OCI-M2 (cell line): Measurements from ENCODE around the gene KLK8.
"Not testable (repeated sequence)": the region's sequence is repeated elsewhere in the genome, so short reads cannot be mapped to it uniquely, and the experiment has no call there.

Experiments
- DNase-seq: peaks from one replicate; lab custom pipeline; 2025; ENCODE audit not compliant: unreplicated experiment; lab: John Stamatoyannopoulos, UW

The KLK8 gene

DNA sequence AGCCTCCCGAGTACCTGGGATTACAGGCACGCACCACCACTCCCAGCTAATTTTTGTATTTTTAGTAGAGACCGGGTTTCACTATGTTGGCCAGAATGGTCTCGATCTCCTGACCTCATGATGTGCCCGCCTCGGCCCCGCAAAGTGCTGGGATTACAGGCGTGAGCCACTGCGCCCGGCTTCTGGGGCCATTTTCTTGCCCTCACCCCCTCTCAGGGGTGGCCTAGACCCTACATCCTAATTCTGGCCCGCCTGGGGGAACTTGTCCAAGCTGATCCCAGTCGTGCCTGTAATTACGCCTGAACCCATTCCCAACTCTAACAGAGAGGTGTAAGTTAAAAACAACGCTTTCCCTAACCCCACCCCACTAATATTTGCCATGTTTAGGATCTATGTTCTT, 17.0 kb downstream of the KLK8 start:
- DNase-seq: not testable (repeated sequence)

DNA sequence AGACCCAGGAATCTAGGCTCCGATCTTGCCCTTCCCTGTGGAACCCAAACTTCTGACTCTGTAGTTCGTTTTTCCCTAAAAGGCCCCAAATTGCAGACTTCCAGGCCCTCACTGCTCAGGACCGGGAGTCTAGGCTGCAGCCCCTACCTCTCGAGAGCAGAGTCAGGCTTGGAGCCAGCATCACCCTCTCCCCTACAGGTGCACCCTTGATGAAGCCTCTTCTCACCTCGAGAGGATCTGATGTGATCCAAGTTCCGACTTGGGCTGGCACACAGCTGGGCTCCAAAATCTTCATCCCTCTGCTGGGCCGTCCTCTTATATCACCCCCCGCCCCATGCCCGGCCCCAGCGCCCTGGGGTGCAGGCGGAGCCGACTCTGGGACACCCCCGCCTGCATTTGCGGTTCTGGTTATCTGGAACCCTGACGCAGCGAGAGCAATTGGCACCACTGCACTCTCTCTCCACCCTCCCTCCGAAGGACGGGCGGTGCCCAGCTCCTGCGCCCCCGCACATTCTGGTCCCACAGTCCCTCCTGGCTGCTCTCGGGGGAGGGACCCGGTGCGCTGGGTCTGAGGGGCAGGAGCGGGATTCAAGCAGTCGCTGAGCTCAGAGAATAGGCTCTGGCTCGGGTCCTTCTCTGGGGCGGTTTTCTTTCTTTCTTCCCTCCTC, 17.6 kb downstream of the KLK8 start, which contains the start of gene KLK7:
Gene KLK7 (minus strand): TSS at position 293 of the 668 bp plus-strand sequence. CDS start 1,518 bp downstream, outside the sequence.
- DNase-seq: no peak

DNA sequence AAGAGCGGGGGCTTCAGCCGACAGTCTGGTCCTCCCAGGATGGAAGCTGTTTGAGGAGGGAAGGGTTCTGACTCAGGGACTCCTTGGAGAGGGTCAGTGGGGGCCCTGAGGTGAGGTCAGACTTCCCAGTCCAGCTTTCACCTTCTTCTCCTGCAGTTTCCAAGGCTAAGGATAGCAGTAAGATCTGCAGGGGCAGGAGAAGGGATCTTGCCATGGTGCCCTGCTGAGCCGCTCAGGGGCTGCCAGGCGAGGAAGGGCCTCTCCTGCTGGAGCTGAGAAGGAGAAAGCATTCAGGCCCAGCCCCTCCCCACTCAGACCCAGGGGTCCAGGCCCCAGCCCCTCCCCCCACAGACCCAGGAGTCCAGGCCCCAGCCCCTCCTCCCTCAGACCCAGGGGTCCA, 19.2 kb downstream of the KLK8 start:
- DNase-seq: no peak

DNA sequence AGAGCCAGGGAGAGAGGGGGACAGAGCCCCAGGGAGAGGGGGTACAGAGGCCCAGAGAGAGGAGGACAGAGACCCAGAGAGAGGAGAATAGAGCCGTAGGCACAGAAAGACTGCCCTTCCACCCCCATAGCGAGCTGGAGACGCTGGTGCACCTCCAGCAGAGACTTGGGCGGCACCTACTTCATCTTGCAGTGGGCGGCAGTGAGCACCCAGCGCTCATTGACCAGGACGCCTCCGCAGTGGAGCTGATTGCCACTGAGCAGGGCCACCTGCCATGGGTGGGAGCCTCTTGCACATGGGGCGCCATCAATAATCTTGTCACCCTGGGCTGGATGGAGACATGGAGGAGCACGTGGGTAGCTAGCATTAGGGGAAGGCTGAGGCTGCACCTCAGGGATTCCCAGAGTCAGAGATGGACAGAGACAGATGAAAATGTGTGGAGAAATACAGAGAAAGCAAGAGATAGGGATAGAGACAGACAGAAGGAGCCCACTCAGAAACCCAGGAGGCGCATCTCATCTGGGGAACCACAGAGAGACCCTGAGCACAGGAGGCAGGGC, 19.7 kb downstream of the KLK8 start:
- no peak for DNase-seq

DNA sequence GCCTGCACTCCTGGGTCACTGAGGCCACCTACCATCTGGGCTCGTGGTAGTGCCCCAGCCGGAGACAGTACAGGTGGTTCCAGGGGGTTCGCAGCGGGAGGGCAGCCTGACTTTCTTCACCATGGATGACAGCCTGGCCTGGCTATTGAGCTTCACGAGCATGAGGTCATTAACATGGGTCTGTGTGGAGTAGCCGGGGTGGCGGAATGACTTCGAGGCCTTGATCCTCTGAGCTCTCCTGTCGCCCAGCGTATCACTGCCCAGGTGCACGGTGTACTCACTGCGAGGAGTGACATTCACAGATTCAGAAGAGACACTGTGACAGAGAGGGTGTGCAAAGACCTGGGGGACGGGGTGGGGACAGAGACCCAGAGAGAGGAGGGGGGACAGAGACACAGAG, 21.2 kb downstream of the KLK8 start:
- no peak for DNase-seq

DNA sequence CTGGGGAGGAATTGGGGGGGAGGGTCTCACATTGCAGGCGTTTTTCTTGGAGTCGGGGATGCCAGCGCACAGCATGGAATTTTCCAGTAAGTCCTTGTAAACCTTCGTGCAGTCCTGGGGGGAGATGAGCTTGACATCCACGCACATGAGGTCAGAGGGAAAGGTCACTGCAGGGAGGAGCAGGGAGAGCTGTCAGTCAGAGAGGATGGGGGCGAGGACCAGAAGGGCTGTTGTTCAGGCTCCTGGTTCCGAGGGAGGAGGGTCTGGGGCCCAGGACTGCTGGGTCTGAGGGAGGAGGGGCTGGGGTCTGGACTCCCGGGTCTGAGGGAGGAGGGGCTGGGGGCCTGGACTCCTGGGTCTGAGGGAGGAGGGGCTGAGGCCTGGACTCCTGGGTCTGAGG, 21.6 kb downstream of the KLK8 start:
- no peak for DNase-seq

DNA sequence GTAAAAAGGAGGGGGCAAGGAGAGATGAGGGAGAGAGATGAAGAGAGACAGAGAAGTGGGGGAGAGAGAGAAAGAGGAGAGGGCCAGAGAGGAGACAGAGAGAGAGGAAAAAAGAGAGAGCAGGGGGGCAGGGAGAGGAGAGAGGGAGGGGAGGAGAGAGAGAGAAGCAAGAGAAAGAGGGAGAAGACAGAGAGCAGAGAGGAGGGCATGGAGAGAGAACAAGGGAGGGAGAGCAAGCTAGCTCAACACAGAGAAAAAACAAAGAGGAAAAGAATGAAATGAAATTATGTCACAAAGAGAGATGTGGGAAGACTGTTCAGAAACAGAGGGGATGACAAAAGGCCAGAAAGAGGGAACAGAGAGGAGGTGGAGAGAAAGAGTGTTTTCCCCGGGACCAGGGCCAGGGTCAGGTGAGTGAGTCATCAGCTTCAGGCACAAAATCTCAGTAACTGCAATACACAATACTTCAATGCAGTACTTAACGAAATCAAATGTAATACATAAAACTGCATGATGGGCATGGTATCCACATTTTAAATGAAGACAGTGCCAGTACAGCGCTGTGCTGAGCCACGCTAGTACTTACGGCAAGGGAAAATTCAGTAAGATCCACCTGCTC, 22.5 kb downstream of the KLK8 start:
- DNase-seq: no peak

DNA sequence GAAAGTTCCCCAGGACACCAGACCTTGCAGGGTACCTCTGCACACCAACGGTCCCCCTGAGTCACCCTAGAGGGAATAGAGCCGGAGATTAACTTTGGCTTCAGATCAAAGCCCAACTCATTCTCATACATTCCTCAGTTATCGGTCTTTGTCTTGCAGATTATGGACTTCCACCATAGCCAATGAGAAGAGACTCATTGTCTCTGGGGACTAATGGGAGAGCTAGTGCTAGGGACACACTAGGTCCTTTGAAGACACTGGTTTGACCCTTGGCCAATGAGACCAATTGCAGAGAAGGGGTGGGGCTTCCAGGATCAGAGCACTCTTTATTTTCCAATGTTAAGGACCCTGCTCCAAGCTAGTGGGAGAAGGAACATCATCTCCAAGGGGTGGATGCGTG, 23.8 kb downstream of the KLK8 start:
- no peak for DNase-seq

DNA sequence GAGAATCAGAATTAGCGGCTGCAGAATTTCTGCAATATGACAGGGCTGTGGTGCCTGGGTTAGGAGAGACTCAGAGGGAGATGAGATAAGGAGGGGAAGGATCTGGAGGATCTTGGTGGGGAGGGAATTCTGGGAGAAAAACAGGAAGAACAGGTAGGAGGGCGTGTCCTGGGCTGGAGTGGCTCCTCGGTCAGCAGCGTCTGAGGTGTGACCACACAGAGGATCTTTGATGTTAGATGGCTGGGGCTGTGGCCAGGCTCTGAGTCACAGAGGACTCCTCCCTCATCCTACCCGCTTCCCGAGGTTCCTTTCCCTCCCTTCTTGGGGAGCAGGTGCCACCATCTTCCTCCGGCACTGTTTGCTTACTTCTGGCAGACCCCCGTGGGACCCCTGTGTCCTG, 25.6 kb downstream of the KLK8 start:
- DNase-seq: no peak

DNA sequence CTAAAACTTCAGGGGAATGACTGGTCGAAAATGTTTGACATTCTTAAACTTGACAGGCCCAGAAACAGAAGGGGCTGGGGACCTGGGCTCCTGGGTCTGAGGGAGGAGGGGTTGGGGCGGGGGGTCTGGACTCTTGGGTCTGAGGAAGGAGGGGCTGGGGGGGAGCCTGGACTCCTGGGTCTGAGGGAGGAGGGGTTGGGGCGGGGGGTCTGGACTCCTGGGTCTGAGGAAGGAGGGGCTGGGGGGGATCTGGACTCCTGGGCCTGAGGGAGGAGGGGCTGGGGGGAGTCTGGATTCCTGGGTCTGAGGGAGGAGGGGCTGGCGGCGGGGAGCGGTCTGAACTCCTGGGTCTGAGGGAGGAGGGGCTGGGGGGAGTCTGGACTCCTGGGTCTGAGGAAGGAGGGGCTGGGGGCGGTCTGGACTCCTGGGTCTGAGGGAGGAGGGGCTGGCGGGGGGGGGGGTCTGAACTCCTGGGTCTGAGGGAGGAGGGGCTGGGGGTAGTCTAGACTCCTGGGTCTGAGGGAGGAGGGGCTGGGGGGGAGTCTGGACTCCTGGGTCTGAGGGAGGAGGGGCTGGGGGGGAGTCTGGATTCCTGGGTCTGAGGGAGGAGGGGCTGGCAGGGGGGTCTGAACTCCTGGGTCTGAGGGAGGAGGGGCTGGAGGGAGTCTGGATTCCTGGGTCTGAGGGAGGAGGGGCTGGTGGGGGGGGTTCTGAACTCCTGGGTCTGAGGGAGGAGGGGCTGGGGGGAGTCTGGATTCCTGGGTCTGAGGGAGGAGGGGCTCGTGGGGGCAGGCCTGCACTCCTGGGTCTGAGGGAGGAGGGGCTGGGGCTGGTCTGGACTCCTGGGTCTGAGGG, 26.5 kb downstream of the KLK8 start:
- no peak for DNase-seq

DNA sequence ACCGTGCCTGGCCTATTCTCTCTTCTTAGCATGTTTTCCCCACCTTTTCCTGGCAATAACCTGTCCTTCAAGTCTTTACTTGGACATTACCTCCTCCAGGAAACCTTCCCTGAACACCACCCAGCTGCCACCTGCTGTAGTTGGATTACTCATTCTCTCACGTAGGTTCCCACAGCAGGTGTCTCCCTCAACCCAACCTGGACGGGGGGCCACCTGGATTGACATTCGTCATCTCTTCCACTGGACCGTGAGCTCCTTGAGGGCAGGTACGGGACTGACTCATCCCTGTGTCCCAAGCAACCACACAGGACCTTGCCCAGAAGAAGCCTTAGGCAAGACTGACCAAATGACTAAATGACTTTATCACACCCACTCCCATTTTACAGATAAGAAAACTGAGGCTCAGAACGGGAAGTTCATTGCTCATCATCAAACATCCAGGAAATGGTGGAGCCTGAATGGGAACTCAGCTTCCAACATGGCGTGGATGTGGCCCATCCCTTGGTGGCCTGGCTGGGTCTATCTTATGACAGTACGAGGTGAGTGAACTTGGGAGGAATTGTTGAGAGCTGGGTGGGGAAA, 28.5 kb downstream of the KLK8 start:
- no peak for DNase-seq

DNA sequence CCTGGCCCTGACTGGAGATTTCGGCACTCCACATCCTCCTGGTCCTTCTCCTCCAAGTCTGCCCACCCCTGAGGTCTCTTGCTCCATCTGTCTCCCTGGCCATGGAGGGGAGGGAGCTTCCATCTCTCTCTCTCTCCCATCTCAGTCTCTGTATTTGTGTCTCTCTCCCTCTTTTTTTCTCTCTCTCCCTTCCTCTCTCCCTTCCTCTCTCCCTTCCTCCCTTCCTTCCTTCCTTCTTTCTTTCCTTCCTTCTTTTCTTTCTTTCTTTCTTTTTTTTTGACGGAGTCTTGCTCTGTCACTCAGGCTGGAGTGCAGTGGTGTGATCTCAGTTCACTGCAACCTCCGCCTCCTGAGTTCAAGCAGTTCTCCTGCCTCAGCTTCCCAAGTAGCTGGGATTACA, 31.6 kb downstream of the KLK8 start:
- DNase-seq: not testable (repeated sequence)

DNA sequence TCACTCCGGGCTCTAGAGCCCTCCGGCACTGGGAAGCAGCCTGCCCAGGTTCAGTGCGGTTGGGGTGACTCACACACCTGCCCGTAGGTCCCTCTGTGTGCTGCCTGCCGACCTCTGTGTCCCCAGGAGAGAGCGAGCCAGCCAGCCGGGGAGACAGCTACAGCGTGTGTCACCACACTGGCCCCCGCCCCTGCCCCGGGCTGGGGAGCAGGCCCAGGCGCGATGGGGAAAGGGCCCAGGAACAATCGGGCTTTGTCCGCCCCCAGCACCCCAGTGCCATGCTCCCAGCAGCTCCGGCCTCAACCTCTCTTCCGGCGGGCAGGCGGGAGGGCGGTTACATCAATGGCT, 32.0 kb downstream of the KLK8 start, which contains the start of gene KLK6:
Gene KLK6 (minus strand): TSS at position 179 of the 348 bp plus-strand sequence. CDS start 1,487 bp downstream, outside the sequence.
- no peak for DNase-seq

DNA sequence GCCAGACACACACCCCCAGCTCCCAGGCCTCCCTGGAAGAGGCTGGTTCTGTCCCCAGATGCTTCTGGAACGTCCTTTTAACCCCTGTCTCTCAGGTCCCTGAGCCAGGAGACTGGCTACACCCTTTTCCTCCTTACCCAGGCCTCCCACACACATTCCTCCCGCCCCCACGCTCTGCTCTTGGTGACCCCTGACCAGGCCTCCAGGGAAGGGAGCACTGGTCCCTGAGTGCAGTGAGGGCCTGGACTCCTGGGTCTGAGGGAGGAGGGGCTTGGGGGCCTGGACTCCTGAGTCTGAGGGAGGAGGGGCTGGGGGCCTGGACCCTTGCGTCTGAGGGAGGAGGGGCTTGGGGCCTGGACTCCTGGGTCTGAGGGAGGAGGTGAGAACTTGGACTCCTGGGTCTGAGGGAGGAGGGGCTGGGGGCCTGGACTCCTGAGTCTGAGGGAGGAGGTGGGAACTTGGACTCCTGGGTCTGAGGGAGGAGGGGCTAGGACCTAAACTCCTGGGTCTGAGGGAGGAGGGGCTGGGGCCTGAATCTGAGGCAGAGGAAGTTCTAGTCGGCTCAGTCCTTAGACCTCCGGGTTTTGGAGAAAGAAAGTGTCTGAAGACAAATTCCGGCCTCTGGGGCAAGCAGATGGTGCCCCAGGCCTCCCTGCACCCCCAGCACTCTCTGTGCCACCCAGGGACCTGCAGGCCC, 32.5 kb downstream of the KLK8 start:
- DNase-seq: no peak

DNA sequence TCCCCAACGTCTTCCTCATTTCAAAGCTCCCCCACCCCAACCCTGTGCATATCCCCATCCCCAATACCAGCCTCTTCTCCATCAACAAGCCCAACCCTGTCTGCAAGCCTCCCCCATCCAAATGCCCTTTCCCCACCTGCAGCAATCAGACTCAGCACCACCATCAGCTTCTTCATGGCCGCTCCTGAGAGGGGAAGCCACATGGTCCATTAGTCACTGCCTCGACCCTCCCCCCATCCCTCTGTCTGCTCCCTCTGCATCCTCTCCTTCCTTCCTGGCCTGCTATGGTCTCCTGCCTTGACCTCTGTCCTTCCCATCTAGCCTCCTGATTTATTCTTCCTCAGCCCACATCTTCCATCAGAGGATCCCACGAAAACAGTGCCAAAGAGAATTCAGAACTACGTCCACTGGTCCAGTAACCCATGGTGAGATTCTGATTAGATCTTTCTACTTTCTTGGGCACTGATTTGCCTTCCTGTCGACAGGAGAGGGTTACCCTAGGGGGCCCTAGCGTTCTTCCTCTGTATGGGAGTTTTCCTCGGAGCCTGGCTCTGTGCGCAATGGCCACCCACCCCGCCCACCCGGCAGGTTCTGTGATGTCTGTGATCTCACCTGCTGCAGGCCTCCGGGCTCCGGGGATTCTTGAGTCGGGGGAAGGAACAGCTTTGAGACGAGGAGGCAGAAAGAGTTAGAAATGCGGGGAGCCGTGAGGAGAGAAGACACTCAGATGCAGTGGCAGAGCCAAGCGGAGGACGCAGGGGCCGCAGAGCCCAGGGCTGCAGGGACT, 33.3 kb downstream of the KLK8 start:
- no peak for DNase-seq

DNA sequence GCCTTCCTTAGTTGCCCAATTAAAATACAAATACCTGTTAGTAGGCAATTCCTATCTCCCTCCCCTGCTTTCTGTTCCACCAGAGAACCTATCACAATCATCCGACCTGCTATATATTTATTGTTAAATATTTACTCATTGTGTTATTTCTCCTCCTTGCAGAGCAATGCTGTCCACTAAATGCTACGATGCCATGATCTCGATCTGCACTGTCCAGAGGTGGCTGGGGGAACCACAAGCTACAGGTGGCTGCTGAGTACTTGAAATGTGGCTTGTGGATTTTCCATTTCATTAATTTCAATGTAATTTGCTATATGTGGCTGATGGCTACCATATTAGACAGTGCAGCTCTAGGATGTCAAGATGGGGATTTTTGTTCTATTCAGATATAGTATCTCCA, 37.1 kb downstream of the KLK8 start:
- no peak for DNase-seq

DNA sequence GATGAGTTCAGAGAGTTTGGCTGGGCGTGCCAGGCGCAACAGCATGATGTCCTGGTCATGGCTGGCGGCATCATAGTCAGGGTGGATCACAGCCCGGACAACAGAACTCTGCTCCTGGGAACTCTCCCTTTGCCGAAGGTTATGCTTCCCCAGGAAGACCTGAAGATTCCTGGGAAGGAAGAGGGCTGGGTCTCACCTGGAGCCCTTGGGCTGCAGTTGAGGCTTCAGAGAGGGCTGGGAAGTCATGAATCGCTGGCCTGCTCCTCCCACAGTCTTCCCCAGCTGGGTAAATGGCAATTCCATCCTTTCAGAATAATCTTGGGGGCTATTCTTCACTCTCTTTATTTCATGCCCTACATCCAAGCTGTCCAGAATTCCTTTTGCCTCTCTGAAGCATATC, 38.0 kb downstream of the KLK8 start:
- no peak for DNase-seq

DNA sequence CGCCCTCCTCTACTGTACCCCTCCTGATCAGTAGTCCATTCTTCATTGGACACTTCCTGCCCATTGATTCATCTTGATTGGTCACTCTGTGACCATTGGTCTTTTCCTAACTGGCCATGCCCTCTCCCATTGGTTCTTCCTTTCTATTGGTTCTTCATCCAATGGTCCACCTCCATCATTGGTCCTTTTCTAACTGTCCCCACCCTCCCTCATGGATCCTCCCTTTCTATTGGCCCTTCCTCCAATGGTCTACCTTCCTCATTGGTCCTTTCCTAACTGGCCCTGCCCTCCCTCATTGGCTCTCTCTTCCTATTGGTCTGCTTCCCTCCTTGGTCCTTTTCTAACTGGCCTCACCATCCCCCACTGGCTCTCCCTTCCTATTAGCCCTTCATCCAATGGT, 39.2 kb downstream of the KLK8 start:
- no peak for DNase-seq

DNA sequence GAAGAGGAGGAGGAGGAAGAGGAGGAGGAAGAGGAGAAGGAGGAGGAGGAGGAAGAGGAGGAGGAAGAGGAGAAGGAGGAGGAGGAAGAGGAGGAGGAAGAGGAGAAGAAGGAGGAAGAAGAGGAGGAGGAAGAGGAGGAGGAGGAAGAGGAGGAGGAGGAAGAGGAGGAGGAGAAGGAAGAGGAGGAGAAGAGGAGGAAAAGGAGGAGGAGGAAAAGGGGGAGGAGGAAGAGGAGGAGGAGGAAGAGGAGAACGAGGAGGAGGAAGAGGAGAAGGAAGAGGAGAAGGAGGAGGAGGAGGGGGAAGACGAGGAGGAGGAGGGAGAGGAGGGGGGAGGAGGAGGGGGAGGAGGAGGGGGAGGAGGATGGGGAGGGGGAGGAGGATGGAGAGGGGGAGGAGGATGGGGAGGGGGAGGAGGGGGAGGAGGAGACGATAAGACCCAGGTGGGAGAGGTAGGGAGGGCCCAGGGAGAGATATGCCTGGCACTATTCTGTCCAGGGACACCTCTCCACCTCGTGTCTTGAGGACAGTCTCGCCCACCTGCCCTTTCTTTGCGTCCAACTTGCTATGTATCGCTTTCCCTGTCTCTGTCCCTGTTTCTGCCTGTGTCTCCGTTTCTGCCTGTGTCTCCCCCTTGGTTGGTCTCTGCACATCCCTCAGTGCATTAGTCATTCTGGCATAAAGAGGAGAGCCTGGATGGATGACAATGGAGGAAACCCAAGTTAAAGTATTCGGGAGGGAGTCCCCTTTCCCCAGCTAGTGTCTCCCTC, 41.5 kb downstream of the KLK8 start:
- DNase-seq: no peak
